Stimulated activated CD4-positive, alpha-beta T cell treated with anti-CD3 and anti-CD28 coated beads, Interleukin-15, amount 100 ng/mL, for 24 hours (primary cell): ENCODE data around the gene SMYD5.
"Not testable (repeated sequence)": the region's sequence is repeated elsewhere in the genome, so short reads cannot be mapped to it uniquely, and the experiment has no call there.

Experiments used
- DNase-seq: peaks from one replicate; pipeline ENCODE4 v3.0.0-alpha.2; 2020

The SMYD5 gene

GRCh38 chr2:73214120-73215035 lies at the start of gene SMYD5:
TSS of gene SMYD5 (plus strand) at chr2:73214245. CDS start at chr2:73214267, 22 bp downstream.
- DNase-seq: peak; percentile 95

- not testable (repeated sequence) for DNase-seq
Observed at GRCh38 chr2:73165978-73166377, 48.1 kb upstream of the SMYD5 start.

GRCh38 chr2:73166813-73167212 lies 47.2 kb upstream of the SMYD5 start:
- DNase-seq: not testable (repeated sequence)

- not testable (repeated sequence) for DNase-seq
Observed at GRCh38 chr2:73168348-73168747, 45.7 kb upstream of the SMYD5 start.

- DNase-seq: not testable (repeated sequence)
Observed at GRCh38 chr2:73170341-73170740, 43.7 kb upstream of the SMYD5 start.

- peak; percentile 76 for DNase-seq
Observed at GRCh38 chr2:73172963-73173362, 41.1 kb upstream of the SMYD5 start.

GRCh38 chr2:73173781-73174180 lies 40.3 kb upstream of the SMYD5 start:
- DNase-seq: no peak

- no peak for DNase-seq
Observed at GRCh38 chr2:73174244-73174643, 39.8 kb upstream of the SMYD5 start.

GRCh38 chr2:73174941-73175662 lies 38.9 kb upstream of the SMYD5 start:
- DNase-seq: no peak

GRCh38 chr2:73175663-73176204 lies 38.3 kb upstream of the SMYD5 start:
- peak; percentile 85 for DNase-seq

- DNase-seq: peak; percentile 23
Observed at GRCh38 chr2:73176205-73176880, 37.7 kb upstream of the SMYD5 start.

GRCh38 chr2:73176881-73177644 lies 37.0 kb upstream of the SMYD5 start:
- DNase-seq: peak; percentile 94

- DNase-seq: no peak
Observed at GRCh38 chr2:73177645-73178255, 36.3 kb upstream of the SMYD5 start.

- no peak for DNase-seq
Observed at GRCh38 chr2:73185965-73186364, 28.1 kb upstream of the SMYD5 start.

- no peak for DNase-seq
Observed at GRCh38 chr2:73187549-73187948, 26.5 kb upstream of the SMYD5 start.

- DNase-seq: no peak
Observed at GRCh38 chr2:73197579-73197978, 16.5 kb upstream of the SMYD5 start.

- DNase-seq: not testable (repeated sequence)
Observed at GRCh38 chr2:73200281-73200680, 13.8 kb upstream of the SMYD5 start.

GRCh38 chr2:73202156-73203054 lies 11.6 kb upstream of the SMYD5 start, which contains the start of gene NOTO:
TSS of gene NOTO (plus strand) at chr2:73202574. CDS start at chr2:73202667, 93 bp downstream.
- peak; percentile 27 for DNase-seq

GRCh38 chr2:73203055-73203681 lies 10.9 kb upstream of the SMYD5 start:
- peak; percentile 16 for DNase-seq

- DNase-seq: no peak
Observed at GRCh38 chr2:73205611-73206010, 8.4 kb upstream of the SMYD5 start.
